Lung (tissue), 12 donors: ENCODE data around the gene TENM4. TPM values are rescaled to one million over a fixed set of nuclear protein-coding genes. Genes with fewer than 3 reads are reported as not detected.

Source experiments
- ATAC-seq: fragments of 200-7000 bp; cut with Tn5 transposase; one replicate; pipeline ENCODE4 v1.9.1; 2020; ENCODE audit warnings: moderate number of reproducible peaks; ENCODE audit not compliant: insufficient read depth, low FRiP score
- DNase-seq, 3 donors: peaks; one replicate each; pipeline ENCODE4 v3.0.0-alpha.2; 2013 to 2017
- H3K27ac ChIP-seq, 2 donors: one replicate each; pipeline ENCODE4 v1.5.1; 2013; ENCODE audit warnings: mild to moderate bottlenecking in 2 of 2, moderate library complexity in 2 of 2, control low read depth in 1 of 2, inconsistent platforms in 1 of 2, low read depth in 1 of 2, low read length in 1 of 2
- H3K27me3 ChIP-seq, 3 donors: one replicate each; pipeline ENCODE4 v1.5.1; 2013; ENCODE audit warnings: low read length in 2 of 3; ENCODE audit not compliant: control insufficient read depth in 3 of 3, insufficient read depth in 3 of 3
- H3K36me3 ChIP-seq, 4 donors: one replicate each; pipeline ENCODE4 v1.5.1; 2013; ENCODE audit warnings: low read length in 4 of 4, mild to moderate bottlenecking in 1 of 4, moderate library complexity in 1 of 4; ENCODE audit not compliant: control insufficient read depth in 4 of 4, insufficient read depth in 4 of 4
- H3K4me1 ChIP-seq, 5 donors: one replicate each; pipeline ENCODE4 v1.5.1; 2013; ENCODE audit warnings: low read length in 5 of 5, mild to moderate bottlenecking in 2 of 5, moderate library complexity in 1 of 5; ENCODE audit not compliant: control insufficient read depth in 5 of 5, insufficient read depth in 5 of 5
- H3K4me3 ChIP-seq: one replicate; pipeline ENCODE4 v1.5.1; 2013; ENCODE audit warnings: mild to moderate bottlenecking, control low read depth, moderate library complexity
- H3K9ac ChIP-seq, 2 donors: one replicate each; pipeline ENCODE4 v1.5.1; 2013; ENCODE audit warnings: low read length in 2 of 2, control low read depth in 1 of 2; ENCODE audit not compliant: insufficient read depth in 1 of 2
- H3K9me3 ChIP-seq, 4 donors: one replicate each; pipeline ENCODE4 v1.5.1; 2013; ENCODE audit warnings: low read length in 3 of 4, mild to moderate bottlenecking in 1 of 4, moderate library complexity in 1 of 4; ENCODE audit not compliant: control insufficient read depth in 4 of 4, insufficient read depth in 3 of 4
- WGBS, 2 donors: extraction: QIAGEN DNeasy Blood & Tissue Kit; methylation state at CpG; one replicate each; pipeline ENCODE4 v1.1.7; 2013; 5-methylcytosine and 5-hydroxymethylcytosine counted together
- polyA plus RNA-seq, 2 donors: library from polyadenylated mRNA; stranded (reverse); fragments of 200-250 nt; gene quantifications; one replicate each; pipeline ENCODE4 v1.2.1, GENCODE V29; 2013
- total RNA-seq, 2 donors: library from RNA; depleted of rRNA in 1 of 2; stranded (reverse); fragments of >200 nt in 1 of 2; gene quantifications; one replicate each; pipeline ENCODE4 v1.2.1, GENCODE V29; 2014 to 2021
- TF ChIP-seq, protein P1 (sequence below): IDR thresholded peaks from 2 replicates; pipeline ENCODE4 v1.5.1; 2012; ENCODE audit warnings: mild to moderate bottlenecking; ENCODE audit errors: control extremely low read depth, extremely low read depth
- donor health status: control.
- donor health status: control.
- donor health status: Bipolar disorder and iron deficiency.
- donor health status: healthy.
- donor health status: DM: yes; HTN: yes; CAD: no.

Gene TENM4
- total and polyA plus RNA-seq, 4 donors: 0.28 to 16.4 (median 3.2) TPM

DNA sequence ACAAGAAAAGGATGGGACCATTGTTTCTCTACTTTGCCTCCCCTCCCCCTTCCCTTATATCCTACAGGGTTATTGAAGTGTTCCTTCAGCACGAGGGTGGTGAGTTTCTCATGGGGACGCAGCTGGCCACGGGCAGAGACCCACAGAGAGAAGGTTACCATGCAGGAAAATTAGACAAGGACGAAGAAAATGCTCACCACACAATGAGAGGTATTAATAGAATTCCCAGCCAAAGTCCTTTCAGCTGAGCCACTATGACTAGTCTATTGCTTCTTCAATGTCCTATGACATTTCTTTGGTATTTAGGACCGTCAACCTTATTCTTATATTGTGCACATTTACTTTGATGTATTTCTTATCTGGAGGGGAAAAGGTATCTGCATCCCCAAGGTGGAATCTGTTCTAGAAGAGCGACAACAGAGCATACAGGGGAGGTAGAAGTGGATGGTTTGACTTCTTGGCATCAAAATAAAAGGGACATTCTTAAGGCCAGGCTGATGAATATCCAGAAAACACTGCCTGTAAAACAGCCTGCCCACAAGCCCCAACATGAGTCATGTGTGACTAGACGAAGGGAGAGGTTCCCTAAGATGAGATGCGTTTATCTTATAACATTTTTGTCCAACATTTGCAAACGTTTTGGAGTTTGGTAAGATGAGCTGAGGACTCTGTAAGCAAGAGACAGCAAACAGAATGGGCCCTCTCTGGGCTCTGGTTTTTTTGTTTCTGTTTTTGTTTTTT is 656.3 kb downstream of the TENM4 start:
- DNase-seq (no peak), ATAC-seq (no peak)
- Histone ChIP-seq H3K9ac (no peak overlapping the region), H3K4me1 (peaks cover 0 to 4% (median 0%) of the 10 kb centered on the region in 5 donors), H3K36me3 (no peaks in the 10 kb centered on the region), H3K27ac (no peak overlapping the region), H3K27me3 (no peaks in the 10 kb centered on the region), H3K4me3 (no peak overlapping the region), H3K9me3 (no peaks in the 10 kb centered on the region)
- 58 to 59% methylated on average over 9 of the region's 9 CpGs for WGBS, 2 donors
- TF ChIP-seq, protein P1, sequence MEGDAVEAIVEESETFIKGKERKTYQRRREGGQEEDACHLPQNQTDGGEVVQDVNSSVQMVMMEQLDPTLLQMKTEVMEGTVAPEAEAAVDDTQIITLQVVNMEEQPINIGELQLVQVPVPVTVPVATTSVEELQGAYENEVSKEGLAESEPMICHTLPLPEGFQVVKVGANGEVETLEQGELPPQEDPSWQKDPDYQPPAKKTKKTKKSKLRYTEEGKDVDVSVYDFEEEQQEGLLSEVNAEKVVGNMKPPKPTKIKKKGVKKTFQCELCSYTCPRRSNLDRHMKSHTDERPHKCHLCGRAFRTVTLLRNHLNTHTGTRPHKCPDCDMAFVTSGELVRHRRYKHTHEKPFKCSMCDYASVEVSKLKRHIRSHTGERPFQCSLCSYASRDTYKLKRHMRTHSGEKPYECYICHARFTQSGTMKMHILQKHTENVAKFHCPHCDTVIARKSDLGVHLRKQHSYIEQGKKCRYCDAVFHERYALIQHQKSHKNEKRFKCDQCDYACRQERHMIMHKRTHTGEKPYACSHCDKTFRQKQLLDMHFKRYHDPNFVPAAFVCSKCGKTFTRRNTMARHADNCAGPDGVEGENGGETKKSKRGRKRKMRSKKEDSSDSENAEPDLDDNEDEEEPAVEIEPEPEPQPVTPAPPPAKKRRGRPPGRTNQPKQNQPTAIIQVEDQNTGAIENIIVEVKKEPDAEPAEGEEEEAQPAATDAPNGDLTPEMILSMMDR: no peak

DNA sequence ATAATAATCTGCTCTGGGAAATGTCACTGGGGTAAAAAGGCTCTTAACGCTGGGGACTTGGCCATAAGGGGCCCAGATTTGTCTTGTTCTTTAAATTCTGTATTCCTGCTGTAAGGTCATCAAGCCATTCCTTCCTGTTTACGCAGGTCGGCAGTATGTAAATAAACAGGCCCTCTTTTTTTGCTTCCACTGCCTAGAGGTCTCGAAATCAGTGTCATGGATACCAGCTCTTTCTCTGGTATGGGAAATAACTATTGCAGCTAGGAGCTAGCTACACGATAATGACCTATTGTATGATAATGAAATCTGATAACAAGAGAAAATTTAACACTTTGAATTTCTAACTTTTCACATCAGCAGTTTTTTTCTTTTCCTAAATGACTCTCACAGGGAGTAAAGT is 657.0 kb downstream of the TENM4 start:
- no peak for ATAC-seq
- 23 to 46% methylated on average over 5 of the region's 5 CpGs for WGBS, 2 donors
- Histone ChIP-seq H3K27ac (no peak overlapping the region), H3K36me3 (no peaks in the 10 kb centered on the region), H3K4me3 (no peak overlapping the region), H3K27me3 (no peaks in the 10 kb centered on the region), H3K4me1 (peaks cover 0 to 4% (median 0%) of the 10 kb centered on the region in 5 donors), H3K9ac (no peak overlapping the region), H3K9me3 (no peaks in the 10 kb centered on the region)
- TF ChIP-seq, protein P1: no peak
- no peak for DNase-seq

DNA sequence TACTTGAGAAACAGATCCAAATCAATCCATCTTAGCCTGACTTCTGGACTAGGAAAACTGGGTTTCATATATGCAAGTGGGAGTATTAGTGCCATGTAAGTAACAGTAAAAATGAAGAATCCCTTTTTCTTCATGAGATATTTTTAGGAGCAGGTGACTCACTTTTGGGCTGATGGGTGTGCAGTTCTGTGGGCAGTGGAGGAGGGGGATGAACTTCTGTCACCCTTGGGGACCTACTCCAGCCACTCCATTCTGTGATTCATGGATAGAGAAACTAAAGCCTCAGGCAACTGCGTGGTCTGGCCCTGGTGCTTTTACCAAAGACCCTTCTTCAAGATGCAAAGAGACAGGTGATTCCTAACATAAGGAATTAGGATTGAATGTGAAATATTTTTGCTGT is 657.5 kb downstream of the TENM4 start:
- no peaks in the 10 kb centered on the region for H3K9me3 ChIP-seq
- H3K27me3 ChIP-seq: no peaks in the 10 kb centered on the region
- no peak for DNase-seq
- H3K9ac ChIP-seq: no peak overlapping the region
- no peaks in the 10 kb centered on the region for H3K36me3 ChIP-seq
- no peak for ATAC-seq
- H3K4me1 ChIP-seq: peaks cover 0 to 2% (median 0%) of the 10 kb centered on the region in 5 donors
- TF ChIP-seq, protein P1: no peak
- 88 to 91% methylated on average over 1 of the region's 1 CpG for WGBS, 2 donors
- H3K27ac ChIP-seq: no peak overlapping the region
- no peak overlapping the region for H3K4me3 ChIP-seq
